BJ (cell line): ENCODE results near the gene FAM168A. TPM values are rescaled to one million over a fixed set of nuclear protein-coding genes. Genes with fewer than 3 reads are reported as not detected.

Experiments
- CTCF ChIA-PET: fragments of 350-600 bp; formaldehyde crosslinking; extraction: SDS; loops from one replicate; lab custom pipeline; 2021; ENCODE audit warnings: antibody characterized with exemption, inconsistent platforms; lab: Yijun Ruan, JAX
- POLR2A ChIA-PET: fragments of 300-600 bp; sonication (Branson Sonifier 250); formaldehyde crosslinking; extraction: SDS; loops from one replicate; lab custom pipeline; 2021; ENCODE audit warnings: antibody characterized with exemption; lab: Charles Lee
- DNase-seq: peaks from one replicate; pipeline ENCODE4 v3.0.0-alpha.2; 2011; ENCODE audit warnings: low read depth
- H3K27me3 ChIP-seq: 2 replicates; pipeline ENCODE4 v1.6.0; 2011; ENCODE audit warnings: low read length; ENCODE audit not compliant: control insufficient read depth, insufficient read depth
- H3K36me3 ChIP-seq: 2 replicates; pipeline ENCODE4 v1.5.1; 2011; ENCODE audit warnings: low read length; ENCODE audit not compliant: control insufficient read depth, insufficient read depth
- H3K4me3 ChIP-seq: 2 replicates; pipeline ENCODE4 v1.5.1; 2011; ENCODE audit warnings: low read depth, mild to moderate bottlenecking, control low read depth, low read length
- polyA plus RNA-seq: library from polyadenylated mRNA; depleted of rRNA; stranded (reverse); fragments of >200 nt; gene quantifications from 2 replicates; pipeline ENCODE4 v1.2.3, GENCODE V29; 2011
- TF ChIP-seq, protein P1 (sequence below): IDR thresholded peaks from 2 replicates; pipeline ENCODE4 v1.5.1; 2011; ENCODE audit warnings: low read depth, mild to moderate bottlenecking, control low read depth, inconsistent platforms, low read length, moderate library complexity; ENCODE audit not compliant: insufficient read depth

The FAM168A gene
- polyA plus RNA-seq, 1 experiment, result 19.1 TPM

DNA sequence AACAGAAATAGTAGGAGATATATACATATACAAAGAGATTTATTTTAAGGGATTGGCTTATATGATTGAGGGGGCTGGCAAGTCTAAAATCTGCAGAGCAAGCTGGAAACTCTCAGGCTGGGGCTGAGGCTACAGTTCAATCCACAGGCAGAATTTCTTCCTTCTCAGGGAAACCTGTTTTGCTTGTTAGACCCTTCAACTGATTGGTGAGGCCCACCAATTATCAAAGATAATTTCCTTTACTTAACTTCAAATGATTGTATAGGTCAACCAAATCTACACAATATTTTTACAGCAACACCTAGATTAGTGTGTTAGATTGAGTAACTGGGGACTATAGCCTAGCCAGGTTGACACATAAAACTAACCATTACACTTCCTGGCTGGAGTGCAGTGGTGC lies 43.8 kb upstream of the FAM168A start:
- ChIA-PET CTCF (interaction anchor here (1.6 kb wide), 1 partner anchor 20 kb away, joined by 4 read pairs; no protein-coding TSS in a partner anchor), POLR2A (no interaction called here)
- Histone ChIP-seq H3K27me3 (0 out of 2 replicates have a peak, but pooled peaks cover 3% of the 10 kb centered on the region), H3K36me3 (no peaks in the 10 kb centered on the region), H3K4me3 (no peak overlapping the region)
- DNase-seq, result no peak
- TF ChIP-seq, protein P1, sequence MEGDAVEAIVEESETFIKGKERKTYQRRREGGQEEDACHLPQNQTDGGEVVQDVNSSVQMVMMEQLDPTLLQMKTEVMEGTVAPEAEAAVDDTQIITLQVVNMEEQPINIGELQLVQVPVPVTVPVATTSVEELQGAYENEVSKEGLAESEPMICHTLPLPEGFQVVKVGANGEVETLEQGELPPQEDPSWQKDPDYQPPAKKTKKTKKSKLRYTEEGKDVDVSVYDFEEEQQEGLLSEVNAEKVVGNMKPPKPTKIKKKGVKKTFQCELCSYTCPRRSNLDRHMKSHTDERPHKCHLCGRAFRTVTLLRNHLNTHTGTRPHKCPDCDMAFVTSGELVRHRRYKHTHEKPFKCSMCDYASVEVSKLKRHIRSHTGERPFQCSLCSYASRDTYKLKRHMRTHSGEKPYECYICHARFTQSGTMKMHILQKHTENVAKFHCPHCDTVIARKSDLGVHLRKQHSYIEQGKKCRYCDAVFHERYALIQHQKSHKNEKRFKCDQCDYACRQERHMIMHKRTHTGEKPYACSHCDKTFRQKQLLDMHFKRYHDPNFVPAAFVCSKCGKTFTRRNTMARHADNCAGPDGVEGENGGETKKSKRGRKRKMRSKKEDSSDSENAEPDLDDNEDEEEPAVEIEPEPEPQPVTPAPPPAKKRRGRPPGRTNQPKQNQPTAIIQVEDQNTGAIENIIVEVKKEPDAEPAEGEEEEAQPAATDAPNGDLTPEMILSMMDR, result no peak

DNA sequence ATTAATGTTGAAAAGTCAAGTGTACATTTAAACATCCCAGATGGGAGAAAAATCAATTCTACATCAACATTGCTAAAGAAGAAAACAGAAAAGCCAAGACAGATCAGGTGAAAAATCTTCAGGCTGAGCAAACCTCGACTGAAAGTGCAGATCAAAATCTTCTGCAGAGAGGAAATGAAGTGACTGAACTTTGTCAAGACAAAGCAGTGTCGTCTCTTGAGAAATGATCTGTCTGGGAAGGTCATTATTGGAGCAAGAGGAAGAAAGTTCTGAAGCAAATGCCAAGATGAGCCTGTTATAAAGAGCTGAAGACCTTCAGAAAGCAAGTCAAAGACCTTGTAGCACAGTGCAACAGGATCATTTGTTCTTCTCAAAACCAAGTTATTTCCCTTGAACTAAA lies 42.7 kb upstream of the FAM168A start:
- Histone ChIP-seq H3K27me3 (0 out of 2 replicates have a peak, but pooled peaks cover 3% of the 10 kb centered on the region), H3K4me3 (no peak overlapping the region), H3K36me3 (no peaks in the 10 kb centered on the region)
- CTCF ChIA-PET, result interaction anchor here (0.9 to 1.7 kb wide), 4 partner anchors 15 to 21 kb away, joined by 3 to 12 read pairs (median 4); no protein-coding TSS in a partner anchor
- TF ChIP-seq, protein P1, result no peak
- DNase-seq, result no peak
- POLR2A ChIA-PET, result no interaction called here

DNA sequence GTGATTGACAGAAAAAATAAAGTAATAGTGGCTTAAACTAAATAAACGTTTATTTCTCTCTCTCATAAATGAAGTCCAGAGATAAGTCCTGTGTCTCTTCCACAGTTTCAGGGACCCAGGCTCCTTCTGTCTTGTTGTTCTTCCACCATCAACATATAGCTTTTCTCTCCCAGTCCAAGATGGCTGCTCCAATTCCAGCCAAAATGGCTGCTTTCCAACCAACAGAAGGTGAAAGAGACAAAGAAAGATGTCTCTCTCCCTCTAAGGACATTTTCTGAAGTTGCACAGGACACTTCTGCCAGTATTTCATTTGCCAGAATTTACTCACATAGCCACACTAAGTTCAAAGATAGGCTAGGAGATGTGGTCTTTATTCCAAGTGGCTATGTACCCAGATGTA lies 39.1 kb upstream of the FAM168A start:
- TF ChIP-seq, protein P1, result no peak
- CTCF ChIA-PET, result interaction anchor here (1.0 to 1.7 kb wide), 3 partner anchors 10 to 24 kb away, joined by 3 to 10 read pairs (median 4); partner anchors contain the start of gene PLEKHB1
- Histone ChIP-seq H3K27me3 (no peaks in the 10 kb centered on the region; the same call in 1 of the 2 replicates), H3K4me3 (no peak overlapping the region), H3K36me3 (no peaks in the 10 kb centered on the region)
- DNase-seq, result no peak
- POLR2A ChIA-PET, result interaction anchor here (0.7 kb wide), 1 partner anchor 282 kb away, joined by 14 read pairs; no protein-coding TSS in a partner anchor

DNA sequence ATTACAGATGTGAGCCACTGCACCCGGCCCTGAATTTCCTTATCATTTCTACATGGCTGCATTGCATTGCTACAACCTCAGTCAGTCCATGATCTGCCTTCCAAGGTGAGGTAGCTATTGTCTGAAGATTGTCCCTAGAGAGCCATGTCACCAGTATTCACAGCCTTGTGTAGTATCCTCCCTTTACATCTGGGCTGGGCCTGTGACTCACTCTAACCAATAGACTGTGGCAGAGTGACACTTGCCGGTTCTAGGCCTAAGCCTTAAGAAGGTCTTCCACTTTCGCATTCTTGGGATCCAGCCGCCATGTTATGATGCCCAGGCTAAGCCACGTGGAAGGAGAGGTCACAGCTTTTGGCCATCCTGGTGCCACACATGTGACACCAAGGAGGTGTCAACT lies 38.3 kb upstream of the FAM168A start:
- no peak for DNase-seq
- POLR2A ChIA-PET, result no interaction called here
- H3K27me3 ChIP-seq, result no peaks in the 10 kb centered on the region; the same call in 1 of the 2 replicates
- TF ChIP-seq, protein P1, result no peak
- H3K4me3 ChIP-seq, result no peak overlapping the region
- H3K36me3 ChIP-seq, result no peaks in the 10 kb centered on the region
- CTCF ChIA-PET, result interaction anchor here (0.7 to 1.7 kb wide), 5 partner anchors 11 to 811 kb away, joined by 3 to 10 read pairs (median 3); partner anchors contain the start of gene PLEKHB1

DNA sequence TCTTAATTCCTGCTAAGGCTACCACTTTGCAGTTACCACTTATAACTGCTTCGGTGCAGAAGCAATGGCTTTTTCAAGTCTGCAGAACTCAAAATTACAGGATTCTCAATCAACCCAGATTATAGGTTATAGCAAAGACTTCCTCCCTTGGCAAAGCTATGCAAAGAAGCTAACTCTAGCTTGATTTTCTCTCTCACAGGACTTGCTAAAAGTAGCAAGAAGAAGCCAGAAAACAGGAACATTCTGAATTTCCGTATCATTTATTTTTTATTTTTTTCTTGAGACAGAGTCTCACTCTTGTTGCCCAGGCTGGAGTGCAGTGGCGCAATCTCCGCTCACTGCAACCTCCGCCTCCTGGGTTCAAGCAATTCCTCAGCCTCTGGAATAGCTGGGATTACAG lies 37.8 kb upstream of the FAM168A start:
- Histone ChIP-seq H3K36me3 (no peaks in the 10 kb centered on the region), H3K27me3 (no peaks in the 10 kb centered on the region; the same call in 1 of the 2 replicates), H3K4me3 (no peak overlapping the region)
- DNase-seq, result no peak
- ChIA-PET CTCF (interaction anchor here (0.7 to 1.2 kb wide), 3 partner anchors 12 to 812 kb away, joined by 3 to 4 read pairs (median 3); no protein-coding TSS in a partner anchor), POLR2A (no interaction called here)
- TF ChIP-seq, protein P1, result no peak
